GF-D8 (cell line): ENCODE results near the gene FGF22.
A peak's percentile ranks its signal among the peaks of the same experiment; 100 is the strongest.

Source experiments
- DNase-seq: peaks from one replicate; lab custom pipeline; 2025; lab: John Stamatoyannopoulos, UW

FGF22 gene

DNA sequence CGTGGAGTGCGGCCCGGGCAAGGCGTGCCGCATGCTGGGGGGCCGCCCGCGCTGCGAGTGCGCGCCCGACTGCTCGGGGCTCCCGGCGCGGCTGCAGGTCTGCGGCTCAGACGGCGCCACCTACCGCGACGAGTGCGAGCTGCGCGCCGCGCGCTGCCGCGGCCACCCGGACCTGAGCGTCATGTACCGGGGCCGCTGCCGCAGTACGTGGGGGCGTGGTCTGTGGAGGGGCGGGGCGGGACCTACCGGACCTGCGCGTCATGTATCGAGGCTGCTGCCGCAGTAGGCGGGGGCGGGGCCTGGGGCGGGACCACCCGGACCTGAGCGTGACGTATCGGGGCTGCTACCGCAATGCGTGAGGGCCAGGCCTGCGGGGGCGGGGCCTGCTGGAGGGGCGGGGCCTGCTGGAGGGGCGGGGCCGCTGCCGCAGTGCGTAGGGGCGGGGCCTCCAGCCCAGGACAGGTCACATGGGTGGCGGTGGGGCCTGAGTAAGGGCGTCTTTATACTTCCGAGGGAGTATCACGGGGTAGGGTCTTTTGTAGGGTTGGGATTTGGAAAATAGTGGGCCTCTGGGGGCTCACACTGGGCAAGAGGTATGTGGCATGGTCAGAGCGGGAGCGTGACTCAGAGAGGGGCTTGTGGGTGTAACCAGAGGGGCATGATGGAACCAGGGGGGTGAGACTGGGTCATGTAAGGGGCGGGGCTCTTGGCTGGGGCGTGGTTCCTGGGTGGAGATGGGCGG is 40.8 kb downstream of the FGF22 start:
- DNase-seq = peak; percentile 89

DNA sequence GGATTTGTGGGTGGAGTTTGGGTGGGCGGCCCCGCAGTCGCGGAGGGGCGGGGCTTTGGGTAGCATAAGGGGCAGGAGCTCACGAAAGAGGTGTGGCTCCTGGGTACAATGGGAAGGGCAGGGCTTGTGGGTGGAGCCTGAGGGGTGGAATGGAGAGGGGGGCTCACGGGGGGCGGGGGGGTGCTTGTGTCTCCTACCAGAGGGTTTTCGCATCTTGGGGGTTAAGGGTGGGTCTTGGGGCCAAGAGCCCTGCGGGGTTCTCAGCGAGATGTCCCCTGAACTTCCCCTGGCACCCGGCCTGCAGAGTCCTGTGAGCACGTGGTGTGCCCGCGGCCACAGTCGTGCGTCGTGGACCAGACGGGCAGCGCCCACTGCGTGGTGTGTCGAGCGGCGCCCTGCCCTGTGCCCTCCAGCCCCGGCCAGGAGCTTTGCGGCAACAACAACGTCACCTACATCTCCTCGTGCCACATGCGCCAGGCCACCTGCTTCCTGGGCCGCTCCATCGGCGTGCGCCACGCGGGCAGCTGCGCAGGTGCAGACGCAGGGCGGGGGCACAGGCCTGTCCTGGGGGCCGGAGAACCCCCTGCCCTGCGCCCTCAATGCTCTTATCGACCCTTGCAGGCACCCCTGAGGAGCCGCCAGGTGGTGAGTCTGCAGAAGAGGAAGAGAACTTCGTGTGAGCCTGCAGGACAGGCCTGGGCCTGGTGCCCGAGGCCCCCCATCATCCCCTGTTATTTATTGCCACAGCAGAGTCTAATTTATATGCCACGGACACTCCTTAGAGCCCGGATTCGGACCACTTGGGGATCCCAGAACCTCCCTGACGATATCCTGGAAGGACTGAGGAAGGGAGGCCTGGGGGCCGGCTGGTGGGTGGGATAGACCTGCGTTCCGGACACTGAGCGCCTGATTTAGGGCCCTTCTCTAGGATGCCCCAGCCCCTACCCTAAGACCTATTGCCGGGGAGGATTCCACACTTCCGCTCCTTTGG is 41.6 kb downstream of the FGF22 start:
- peak; percentile 63 for DNase-seq

DNA sequence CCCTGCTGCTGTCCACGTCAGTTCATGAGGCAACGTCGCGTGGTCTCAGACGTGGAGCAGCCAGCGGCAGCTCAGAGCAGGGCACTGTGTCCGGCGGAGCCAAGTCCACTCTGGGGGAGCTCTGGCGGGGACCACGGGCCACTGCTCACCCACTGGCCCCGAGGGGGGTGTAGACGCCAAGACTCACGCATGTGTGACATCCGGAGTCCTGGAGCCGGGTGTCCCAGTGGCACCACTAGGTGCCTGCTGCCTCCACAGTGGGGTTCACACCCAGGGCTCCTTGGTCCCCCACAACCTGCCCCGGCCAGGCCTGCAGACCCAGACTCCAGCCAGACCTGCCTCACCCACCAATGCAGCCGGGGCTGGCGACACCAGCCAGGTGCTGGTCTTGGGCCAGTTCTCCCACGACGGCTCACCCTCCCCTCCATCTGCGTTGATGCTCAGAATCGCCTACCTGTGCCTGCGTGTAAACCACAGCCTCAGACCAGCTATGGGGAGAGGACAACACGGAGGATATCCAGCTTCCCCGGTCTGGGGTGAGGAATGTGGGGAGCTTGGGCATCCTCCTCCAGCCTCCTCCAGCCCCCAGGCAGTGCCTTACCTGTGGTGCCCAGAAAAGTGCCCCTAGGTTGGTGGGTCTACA is 43.1 kb downstream of the FGF22 start:
- no peak for DNase-seq

DNA sequence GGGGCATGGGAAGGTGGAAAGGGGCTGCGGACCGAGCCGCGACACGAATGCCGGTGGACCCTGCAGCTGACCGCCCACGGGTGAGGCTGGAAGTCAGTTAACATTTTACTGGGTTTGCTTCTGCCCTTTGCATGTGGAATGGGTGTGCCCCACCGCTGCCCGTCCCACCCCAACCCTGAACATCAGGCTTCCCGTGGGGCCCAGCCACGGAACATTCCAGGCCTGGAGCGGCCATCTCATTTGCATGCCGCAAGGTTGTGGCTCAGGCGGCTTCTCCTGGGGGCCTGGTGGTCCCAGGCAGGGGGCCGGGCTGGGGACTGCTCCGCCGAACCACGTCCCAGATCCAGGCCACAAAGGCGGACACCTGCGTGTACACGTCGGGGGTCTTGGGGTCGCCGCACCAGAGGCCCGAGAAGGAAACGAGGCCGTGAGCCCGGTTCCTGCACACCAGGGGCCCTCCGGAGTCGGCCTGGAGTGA is 45.8 kb downstream of the FGF22 start:
- no peak for DNase-seq

DNA sequence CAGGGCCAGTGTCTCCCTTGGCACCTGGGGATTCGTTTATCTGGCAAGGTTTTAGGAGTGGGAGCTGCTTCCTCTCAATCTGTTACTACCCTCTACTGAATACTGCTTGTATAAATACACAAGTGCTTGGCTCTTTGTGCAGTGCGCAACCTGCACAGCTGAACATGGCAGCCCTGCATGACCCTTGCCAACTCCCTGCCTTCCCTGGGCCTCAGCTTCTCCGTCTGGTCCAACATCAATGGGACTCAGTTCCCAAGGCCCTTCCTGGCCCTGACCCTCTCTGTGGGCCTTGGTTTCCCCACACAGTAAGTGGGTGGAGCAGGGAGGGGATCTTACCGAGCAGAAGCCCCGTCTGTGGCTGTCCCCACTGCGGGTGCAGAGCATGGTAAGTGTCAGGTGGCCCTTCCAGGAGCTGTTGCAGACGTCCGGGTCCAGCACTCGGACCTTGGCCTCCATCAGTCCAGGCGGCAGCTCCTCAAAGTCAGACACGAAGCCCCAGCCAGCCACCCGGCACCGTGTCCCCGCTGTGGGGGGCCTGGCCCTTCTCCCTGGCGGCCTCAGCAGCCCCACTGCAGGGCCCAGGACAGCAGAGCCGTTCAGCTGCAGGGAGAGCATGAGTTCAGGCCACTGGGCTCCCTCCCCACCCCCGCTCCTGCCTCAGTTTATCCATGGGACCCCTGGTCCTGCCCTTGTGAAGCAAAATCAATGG is 47.1 kb downstream of the FGF22 start:
- DNase-seq = no peak

DNA sequence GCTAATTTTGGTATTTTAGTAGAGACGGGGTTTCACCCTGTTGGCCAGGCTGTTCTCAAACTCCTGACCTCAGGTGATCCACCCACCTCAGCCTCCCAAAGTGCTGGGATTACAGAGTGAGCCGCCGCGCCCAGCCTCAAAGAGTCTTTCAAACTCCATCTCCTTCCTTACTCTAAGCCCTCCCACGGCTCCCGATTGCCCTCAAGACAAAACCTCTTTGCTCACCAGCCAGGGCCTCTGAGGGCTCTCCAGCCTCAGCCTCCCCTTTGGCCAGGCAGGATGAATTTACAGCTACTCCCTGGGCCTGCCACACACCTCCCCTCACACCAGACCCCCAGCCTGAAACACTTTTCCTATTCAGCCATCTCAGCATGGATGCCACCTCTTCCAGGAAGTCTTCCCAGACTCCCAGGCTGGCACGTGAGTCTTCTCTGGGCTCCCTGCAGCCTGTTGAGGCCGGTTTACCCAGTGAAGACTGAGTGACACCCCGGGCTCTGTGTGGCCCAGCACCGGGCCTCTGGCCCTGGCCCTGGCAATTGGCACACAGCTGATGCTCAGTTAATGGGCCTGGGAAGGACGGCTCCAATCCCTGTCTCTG is 48.0 kb downstream of the FGF22 start:
- no peak for DNase-seq

DNA sequence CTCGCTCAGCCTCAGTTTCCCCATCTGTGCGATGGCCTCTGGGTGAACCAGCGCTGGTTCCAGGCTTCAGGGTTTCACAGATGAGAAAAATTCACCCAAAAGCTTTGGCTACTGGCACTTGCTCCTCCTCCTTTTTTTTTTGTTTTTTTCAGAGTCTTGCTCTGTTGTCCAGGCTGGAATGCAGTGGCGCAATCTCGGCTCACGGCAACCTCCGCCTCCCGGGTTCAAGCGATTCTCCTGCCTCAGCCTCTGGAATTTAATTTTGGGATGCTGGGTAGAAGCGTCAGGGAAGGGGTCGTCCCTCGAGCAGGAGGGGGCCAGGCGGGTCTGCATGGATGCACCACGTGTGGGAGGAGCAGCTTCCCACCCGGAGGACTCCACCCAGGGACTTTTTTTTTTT is 48.5 kb downstream of the FGF22 start:
- no peak for DNase-seq

DNA sequence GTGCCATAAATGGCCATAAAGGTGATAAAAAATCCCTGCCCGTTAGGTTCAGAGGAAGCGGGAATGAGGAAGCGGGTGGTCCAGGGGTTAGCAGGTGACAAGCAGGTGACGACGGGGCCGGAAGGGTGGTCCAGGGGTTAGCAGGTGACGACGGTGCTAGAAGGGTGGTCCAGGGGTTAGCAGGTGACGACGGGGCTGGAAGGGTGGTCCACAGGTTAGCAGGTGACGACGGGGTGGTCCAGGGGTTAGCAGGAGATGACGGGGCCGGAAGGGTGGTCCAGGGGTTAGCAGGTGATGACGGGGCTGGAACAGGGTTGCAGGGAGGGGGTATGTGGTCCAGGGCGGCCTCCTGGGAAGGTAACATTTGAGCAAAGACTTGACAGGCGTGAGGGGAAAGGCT is 49.3 kb downstream of the FGF22 start:
- no peak for DNase-seq

DNA sequence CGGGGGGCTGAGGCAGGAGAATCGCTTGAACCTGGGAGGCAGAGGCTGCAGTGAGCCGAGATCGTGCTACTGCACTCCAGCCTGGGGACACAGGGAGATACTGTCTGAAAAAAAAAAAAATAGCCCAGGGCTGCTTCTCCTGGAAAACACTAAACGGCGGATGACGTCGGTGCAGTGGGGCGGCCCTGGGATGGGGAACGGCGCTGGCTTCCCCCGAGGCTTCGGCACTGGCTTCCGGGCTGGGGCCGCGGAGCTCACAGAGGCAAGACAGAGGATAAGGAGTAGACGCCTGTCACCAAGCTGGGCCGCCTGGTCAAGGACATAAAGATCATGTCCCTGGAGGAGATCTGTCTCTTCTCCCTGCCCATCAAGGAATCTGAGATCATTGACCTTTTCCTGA is 50.5 kb downstream of the FGF22 start:
- DNase-seq = no peak
